HEK293 (cell line): Measurements from ENCODE around the gene AHCYL2.

Experiments used
- CTCF ChIP-seq: fragments of 450-650 bp; formaldehyde crosslinking; IDR thresholded peaks from 2 replicates; pipeline ENCODE4 v1.5.1; 2016; ENCODE audit warnings: missing biosample characterization, missing genetic modification characterization
- HOXC10 ChIP-seq: sonication (generic); formaldehyde crosslinking; IDR thresholded peaks from 2 replicates; pipeline ENCODE4 v1.8.1; 2023; ENCODE audit warnings: mild to moderate bottlenecking, missing genetic modification reagents
- REST ChIP-seq: fragments of 450-650 bp; formaldehyde crosslinking; IDR thresholded peaks from 2 replicates; pipeline ENCODE4 v1.5.1; 2016; ENCODE audit warnings: missing biosample characterization, missing genetic modification characterization
- ZBTB11 ChIP-seq: fragments of 450-650 bp; formaldehyde crosslinking; conservative IDR thresholded peaks from 2 replicates; pipeline ENCODE4 v1.5.1; 2016; ENCODE audit warnings: low read depth, missing biosample characterization, missing genetic modification characterization
- ZBTB48 ChIP-seq: fragments of 450-650 bp; formaldehyde crosslinking; IDR thresholded peaks from 2 replicates; pipeline ENCODE4 v1.5.1; 2016; ENCODE audit warnings: missing biosample characterization, missing genetic modification characterization
- ZBTB49 ChIP-seq: fragments of 450-650 bp; formaldehyde crosslinking; IDR thresholded peaks from 2 replicates; pipeline ENCODE4 v1.5.1; 2016; ENCODE audit warnings: missing biosample characterization, missing genetic modification characterization, low read depth
- ZNF18 ChIP-seq: fragments of 450-650 bp; formaldehyde crosslinking; IDR thresholded peaks from 2 replicates; pipeline ENCODE4 v1.5.1; 2016; ENCODE audit warnings: missing biosample characterization, missing genetic modification characterization
- ZNF221 ChIP-seq: fragments of 450-650 bp; formaldehyde crosslinking; IDR thresholded peaks from 2 replicates; pipeline ENCODE4 v1.5.1; 2017; ENCODE audit warnings: missing biosample characterization, missing genetic modification characterization, borderline replicate concordance
- ZNF274 ChIP-seq, 2 experiments: fragments of 200-500 bp in 1 of 2; fragments of 450-650 bp in 1 of 2; sonication (Bioruptor generic) in 1 of 2; formaldehyde crosslinking in 1 of 2; IDR thresholded peaks; 2 replicates each; pipeline versions ENCODE4 v1.5.1 to v1.6.1; 2014 to 2016; ENCODE audit warnings: borderline replicate concordance in 1 of 2, inconsistent platforms in 1 of 2, low read length in 1 of 2, missing biosample characterization in 1 of 2, missing genetic modification characterization in 1 of 2
- ZNF558 ChIP-seq: fragments of 450-650 bp; formaldehyde crosslinking; IDR thresholded peaks from 2 replicates; pipeline ENCODE4 v1.5.1; 2016; ENCODE audit warnings: missing biosample characterization, missing genetic modification characterization
- ZNF629 ChIP-seq: fragments of 450-650 bp; formaldehyde crosslinking; IDR thresholded peaks from 2 replicates; pipeline ENCODE4 v1.5.1; 2017; ENCODE audit warnings: missing biosample characterization, missing genetic modification characterization
- ZNF639 ChIP-seq: fragments of 450-650 bp; formaldehyde crosslinking; IDR thresholded peaks from 2 replicates; pipeline ENCODE4 v1.5.1; 2016; ENCODE audit warnings: missing biosample characterization, missing genetic modification characterization
- ZNF677 ChIP-seq: fragments of 450-650 bp; IDR thresholded peaks from 2 replicates; pipeline ENCODE4 v1.5.0; 2018; ENCODE audit warnings: missing biosample characterization, mild to moderate bottlenecking, missing genetic modification characterization, moderate library complexity

- TF ChIP-seq ZNF221 (no peak), ZNF18 (tag by site-specific recombination) (no peak), ZNF629 (tag by site-specific recombination) (no peak), ZBTB11 (tag by site-specific recombination) (no peak), REST (tag by site-specific recombination) (no peak), ZBTB49 (tag by site-specific recombination) (no peak), CTCF (no peak), ZNF639 (tag by site-specific recombination) (no peak), ZNF558 (tag by site-specific recombination) (no peak), ZNF677 (tag by site-specific recombination) (no peak), HOXC10 (no peak), ZBTB48 (no peak), ZNF274 (IDR thresholded peaks at IDR 0.05; ENCODE audit: low read length) (no peak), ZNF274 (tag by site-specific recombination; IDR thresholded peaks at IDR 0.05; ENCODE audit: borderline replicate concordance) (no peak)
Observed at GRCh38 chr7:129367349-129367699, 142.5 kb downstream of the AHCYL2 start.
